NOMO-1 treated with dmso at 0.1 percent for 144 hours (cell line): ENCODE results near the gene HSBP1L1.
A peak's percentile ranks its signal among the peaks of the same experiment; 100 is the strongest.
"Not testable (repeated sequence)": the region's sequence is repeated elsewhere in the genome, so short reads cannot be mapped to it uniquely, and the experiment has no call there.

Experiments
- DNase-seq: peaks from one replicate; lab custom pipeline; 2025; ENCODE audit not compliant: unreplicated experiment; lab: John Stamatoyannopoulos, UW

The HSBP1L1 gene

DNA sequence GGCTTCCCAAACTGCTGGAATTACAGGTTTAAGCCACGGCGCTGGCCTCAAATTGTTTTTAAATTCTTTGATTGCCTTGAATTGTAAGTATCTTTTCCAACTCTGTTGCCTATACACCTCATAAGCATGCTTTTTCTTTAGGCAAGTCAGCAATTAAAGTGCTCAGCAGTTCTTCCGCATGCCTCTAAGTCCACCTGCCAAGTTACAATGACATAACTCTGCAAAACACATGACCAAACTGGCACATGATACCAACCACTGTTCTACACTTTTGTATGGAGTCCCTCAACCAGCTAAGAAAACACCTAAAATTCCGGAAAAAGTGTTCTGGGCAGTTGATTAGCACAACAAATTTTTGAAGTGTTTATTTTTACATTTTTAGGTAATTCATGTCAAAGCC lies 18.8 kb downstream of the HSBP1L1 start:
- no peak for DNase-seq

GRCh38 chr18:79983793-79984192 lies 19.4 kb downstream of the HSBP1L1 start:
- DNase-seq: no peak

- DNase-seq: no peak
Measured at GRCh38 chr18:79985172-79985571, 20.7 kb downstream of the HSBP1L1 start.

- DNase-seq: no peak
Measured at GRCh38 chr18:79986726-79987125, 22.3 kb downstream of the HSBP1L1 start.

DNA sequence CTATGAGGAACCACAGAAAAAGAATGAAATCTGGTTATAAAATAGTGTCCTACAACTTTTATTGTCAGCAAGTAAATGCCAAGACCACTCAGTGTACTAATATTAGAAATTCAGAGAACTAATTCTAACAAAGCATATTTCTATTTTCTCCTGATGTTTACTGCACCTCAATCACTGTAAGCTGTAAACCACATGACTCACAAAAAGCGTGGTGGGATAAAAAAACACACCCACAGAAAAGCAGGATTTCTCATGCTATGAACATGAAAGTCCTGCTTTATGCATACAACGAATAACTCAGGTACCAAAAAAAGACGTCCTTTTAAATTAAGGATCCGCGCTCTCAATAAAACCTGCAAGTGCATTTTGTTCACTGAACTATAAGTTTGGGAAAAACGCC lies 23.1 kb downstream of the HSBP1L1 start:
- no peak for DNase-seq

DNA sequence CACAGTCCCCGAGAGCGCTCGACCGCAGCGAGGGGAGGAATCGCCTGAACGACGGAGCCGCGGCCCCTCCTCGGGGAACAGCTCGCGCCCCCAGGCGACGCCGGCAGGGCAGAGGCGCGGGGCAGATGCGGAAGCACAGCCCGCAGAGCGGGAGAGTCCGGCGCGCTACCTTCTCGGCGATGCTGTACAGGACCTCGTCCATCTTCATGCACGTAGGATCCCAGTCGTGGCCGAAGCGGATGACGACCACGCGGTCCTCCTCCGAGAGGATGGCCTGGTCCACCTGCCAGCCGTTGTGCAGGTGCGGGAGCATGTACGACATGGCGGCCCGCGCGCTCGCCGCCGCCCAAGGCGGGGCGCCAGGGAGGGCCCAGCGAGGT lies 23.6 kb downstream of the HSBP1L1 start:
- peak; percentile 70 for DNase-seq

GRCh38 chr18:79988451-79989194 lies 24.2 kb downstream of the HSBP1L1 start, which contains the start of gene TXNL4A:
Gene TXNL4A (minus strand): TSS chr18:79988563. CDS start chr18:79988392, 171 bp downstream.
- peak; percentile 70 for DNase-seq

- DNase-seq: no peak
Measured at GRCh38 chr18:79989195-79989497, 24.7 kb downstream of the HSBP1L1 start.

- DNase-seq: no peak
Measured at GRCh38 chr18:79991494-79991893, 27.1 kb downstream of the HSBP1L1 start.

- DNase-seq: not testable (repeated sequence)
Measured at GRCh38 chr18:79999701-80000100, 35.3 kb downstream of the HSBP1L1 start.

GRCh38 chr18:80000877-80001276 lies 36.4 kb downstream of the HSBP1L1 start:
- DNase-seq: no peak

GRCh38 chr18:80002468-80002867 lies 38.0 kb downstream of the HSBP1L1 start:
- no peak for DNase-seq

DNA sequence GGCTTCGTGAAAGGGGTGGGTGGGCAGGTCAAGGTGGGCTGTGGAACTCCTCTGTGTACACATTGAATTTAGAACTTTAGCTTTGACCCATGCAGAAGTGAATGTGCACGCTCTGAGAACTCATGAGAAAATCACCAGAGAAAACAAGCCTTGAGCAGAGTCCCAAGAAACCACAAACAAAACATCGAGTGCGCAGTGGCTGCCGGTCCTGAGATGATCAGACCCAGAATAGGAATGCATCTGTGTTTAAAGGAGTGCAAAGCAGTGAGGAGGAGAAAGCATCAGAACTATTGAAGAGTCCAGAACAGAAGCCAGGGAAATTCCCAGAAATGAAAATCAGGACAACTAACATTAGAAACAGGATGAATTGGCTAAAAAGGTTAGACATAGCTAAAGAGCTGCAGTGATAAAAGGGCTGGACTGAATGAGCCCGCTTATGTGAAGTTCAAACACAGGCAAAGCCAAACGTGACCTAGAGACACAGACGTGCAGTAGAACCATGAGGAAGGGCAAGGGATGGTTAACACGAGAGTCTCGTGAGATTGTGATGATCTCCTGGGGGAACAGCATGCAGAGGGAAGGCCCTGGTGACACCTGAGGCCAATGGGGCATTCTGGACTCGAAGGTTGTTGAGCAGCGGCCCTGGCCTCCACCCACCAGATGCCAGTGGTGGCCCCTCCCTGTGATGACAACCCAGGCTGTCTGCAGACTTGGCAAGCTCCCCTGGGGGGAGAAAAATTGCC lies 40.3 kb downstream of the HSBP1L1 start:
- no peak for DNase-seq

DNA sequence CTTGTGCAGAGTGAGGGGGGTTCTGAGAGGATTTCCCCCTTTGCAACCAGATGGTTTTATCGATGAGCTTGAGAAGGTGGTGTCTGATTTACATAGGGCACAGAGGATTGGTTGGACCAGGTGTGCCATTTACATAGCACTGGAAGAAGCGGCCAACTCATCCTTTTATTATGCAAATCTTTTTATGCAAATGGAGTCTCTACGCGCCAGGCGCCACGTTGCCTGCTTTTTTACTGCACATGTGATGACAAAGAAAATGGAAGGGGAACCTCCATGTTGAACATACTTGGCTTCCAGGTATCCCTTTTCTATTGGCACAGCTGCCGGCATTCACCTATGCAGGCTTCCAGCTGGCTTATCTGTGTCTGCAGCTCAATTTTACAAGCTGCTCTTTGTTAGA lies 42.3 kb downstream of the HSBP1L1 start:
- DNase-seq: no peak

GRCh38 chr18:80009661-80010550 lies 45.5 kb downstream of the HSBP1L1 start:
- no peak for DNase-seq

- DNase-seq: no peak
Measured at GRCh38 chr18:80010551-80010906, 46.1 kb downstream of the HSBP1L1 start.

DNA sequence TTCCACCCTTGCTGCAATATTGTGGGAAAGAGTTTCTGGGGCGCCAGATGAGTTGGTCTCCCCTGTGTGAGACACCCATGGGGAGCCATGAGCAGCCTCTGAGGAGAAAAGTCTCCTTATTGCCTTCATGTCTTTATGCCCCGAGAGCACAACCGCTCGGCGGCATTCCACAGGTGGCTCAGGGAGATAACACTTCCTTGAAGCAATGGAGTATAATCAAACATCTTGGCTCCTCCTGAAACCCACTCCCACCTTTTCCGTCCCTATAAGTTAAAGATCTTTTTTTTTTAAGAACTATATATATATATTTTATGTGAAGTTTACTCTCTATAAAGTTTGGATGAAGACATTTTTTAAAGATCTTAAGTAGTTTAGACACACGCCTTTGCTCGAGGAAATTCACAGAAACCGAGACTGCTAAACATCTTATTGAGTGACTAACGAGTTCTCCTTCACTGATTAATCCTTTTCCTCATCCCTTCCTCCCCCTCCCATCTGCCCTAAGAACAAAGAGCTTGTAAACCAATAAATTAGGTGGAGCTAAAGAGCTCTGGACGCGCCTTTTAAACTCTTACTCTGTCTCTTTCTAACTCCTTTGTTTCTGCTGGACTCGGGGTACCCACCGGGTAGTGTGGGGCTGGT lies 47.2 kb downstream of the HSBP1L1 start:
- DNase-seq: not testable (repeated sequence)

DNA sequence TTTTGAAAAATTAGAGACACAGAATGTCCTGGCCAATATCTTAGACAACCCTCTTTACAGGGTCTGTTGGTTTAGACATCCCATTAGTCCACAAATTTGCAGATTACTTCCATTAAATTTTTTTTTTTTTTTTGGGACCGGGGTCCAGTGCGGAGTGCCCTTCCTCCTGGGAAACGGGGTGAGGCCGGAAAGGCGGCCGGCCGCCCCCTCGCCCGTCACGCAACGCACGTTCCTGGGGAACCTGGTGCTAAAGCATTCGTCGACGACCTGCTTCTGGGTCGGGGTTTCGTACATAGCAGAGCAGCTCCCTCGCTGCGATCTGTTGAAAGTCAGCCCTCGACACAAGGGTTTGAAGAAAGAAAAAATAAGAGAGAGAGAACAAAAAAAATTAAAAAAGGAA lies 48.3 kb downstream of the HSBP1L1 start:
- no peak for DNase-seq
